Hypothalamus (tissue), 51 donors: ENCODE measurements around the gene DOK6.

ENCODE experiments used
- DNase-seq, 51 donors: peaks; one replicate each; lab custom pipeline; 2025; lab: John Stamatoyannopoulos, UW

DOK6 gene

GRCh38 chr18:69432847-69433246 is 32.2 kb downstream of the DOK6 start:
- no peak for DNase-seq

- no peak for DNase-seq
These were observed 34.3 kb downstream of the DOK6 start for GRCh38 chr18:69435000-69435399.

- DNase-seq, result no peak
These were observed 43.5 kb downstream of the DOK6 start for GRCh38 chr18:69444221-69444620.

- no peak for DNase-seq
These were observed 47.2 kb downstream of the DOK6 start for GRCh38 chr18:69447886-69448285.

GRCh38 chr18:69455125-69455524 is 54.4 kb downstream of the DOK6 start:
- DNase-seq, result no peak

- DNase-seq, result no peak
These were observed 68.8 kb downstream of the DOK6 start for GRCh38 chr18:69469444-69469919.

GRCh38 chr18:69480460-69480859 is 79.8 kb downstream of the DOK6 start:
- DNase-seq, result no peak

GRCh38 chr18:69483574-69483973 is 82.9 kb downstream of the DOK6 start:
- DNase-seq, result no peak

- no peak for DNase-seq
These were observed 84.2 kb downstream of the DOK6 start for GRCh38 chr18:69484699-69485396.

GRCh38 chr18:69487488-69488394 is 87.1 kb downstream of the DOK6 start:
- no peak for DNase-seq

- no peak for DNase-seq
These were observed 89.4 kb downstream of the DOK6 start for GRCh38 chr18:69490072-69490471.

GRCh38 chr18:69490813-69491212 is 90.1 kb downstream of the DOK6 start:
- no peak for DNase-seq

- DNase-seq, result no peak
These were observed 90.9 kb downstream of the DOK6 start for GRCh38 chr18:69491576-69491975.

GRCh38 chr18:69492861-69493260 is 92.2 kb downstream of the DOK6 start:
- DNase-seq, result no peak

GRCh38 chr18:69494841-69495240 is 94.2 kb downstream of the DOK6 start:
- no peak for DNase-seq

- DNase-seq, result no peak
These were observed 94.7 kb downstream of the DOK6 start for GRCh38 chr18:69495338-69495737.

- DNase-seq, result no peak
These were observed 95.3 kb downstream of the DOK6 start for GRCh38 chr18:69495841-69496533.

GRCh38 chr18:69518989-69519388 is 118.3 kb downstream of the DOK6 start:
- DNase-seq, result no peak

GRCh38 chr18:69523582-69523981 is 122.9 kb downstream of the DOK6 start:
- no peak for DNase-seq

- no peak for DNase-seq
These were observed 127.7 kb downstream of the DOK6 start for GRCh38 chr18:69528435-69528834.

GRCh38 chr18:69529151-69529550 is 128.5 kb downstream of the DOK6 start:
- DNase-seq, result no peak
